Natural killer cell (primary cell): ENCODE data around the gene BCAS2. TPM values are rescaled to one million over a fixed set of nuclear protein-coding genes. Genes with fewer than 3 reads are reported as not detected.
A peak's percentile ranks its signal among the peaks of the same experiment; 100 is the strongest.

ENCODE experiments used
- ATAC-seq, 3 donors: fragments of 150-1000 bp in 2 of 3; fragments of 200-7000 bp in 1 of 3; cut with Tn5 transposase; 1 replicate in 1 of 3; 2 replicates in 2 of 3; pipeline ENCODE4 v1.10.0; 2021; ENCODE audit warnings: mild to moderate bottlenecking in 2 of 3, moderate library complexity in 2 of 3
- DNase-seq, 2 donors: peaks; one replicate each; pipeline versions ENCODE4 v3.0.0 to v3.0.0-alpha.2; 2013 to 2021; ENCODE audit warnings: mixed read lengths in 1 of 2
- H3K27ac ChIP-seq: one replicate; pipeline ENCODE4 v1.5.1; 2013; ENCODE audit warnings: mild to moderate bottlenecking, low read length
- H3K27me3 ChIP-seq: one replicate; pipeline ENCODE4 v1.6.1; 2013; ENCODE audit warnings: low read length; ENCODE audit not compliant: control insufficient read depth, insufficient read depth
- H3K36me3 ChIP-seq: one replicate; pipeline ENCODE4 v1.6.1; 2013; ENCODE audit warnings: low read length; ENCODE audit not compliant: control insufficient read depth, insufficient read depth
- H3K4me1 ChIP-seq: one replicate; pipeline ENCODE4 v1.6.1; 2013; ENCODE audit warnings: low read length; ENCODE audit not compliant: control insufficient read depth, insufficient read depth
- H3K4me3 ChIP-seq: one replicate; pipeline ENCODE4 v1.5.1; 2013; ENCODE audit warnings: low read length
- H3K9me3 ChIP-seq: one replicate; pipeline ENCODE4 v1.6.1; 2013; ENCODE audit warnings: low read length; ENCODE audit not compliant: control insufficient read depth, insufficient read depth
- H3K27ac Mint-ChIP-seq, 2 donors: one replicate each; pipeline ENCODE4 v1.8.0; 2022; ENCODE audit warnings: mild to moderate bottlenecking in 2 of 2, mixed read lengths in 2 of 2, moderate library complexity in 1 of 2
- H3K27me3 Mint-ChIP-seq, 2 donors: one replicate each; pipeline ENCODE4 v1.8.0; 2022; ENCODE audit warnings: low read depth in 2 of 2, mixed read lengths in 2 of 2
- H3K36me3 Mint-ChIP-seq: one replicate; pipeline ENCODE4 v1.8.0; 2022; ENCODE audit warnings: mixed read lengths
- H3K4me1 Mint-ChIP-seq, 2 donors: one replicate each; pipeline ENCODE4 v1.8.0; 2022; ENCODE audit warnings: mixed read lengths in 2 of 2
- H3K4me3 Mint-ChIP-seq: one replicate; pipeline ENCODE4 v1.8.0; 2022; ENCODE audit warnings: mild to moderate bottlenecking, moderate library complexity, mixed read lengths
- H3K9me3 Mint-ChIP-seq, 2 donors: one replicate each; pipeline ENCODE4 v1.8.0; 2022; ENCODE audit warnings: mixed read lengths in 2 of 2
- WGBS: methylation state at CpG from one replicate; pipeline ENCODE4 v1.1.7; 2013; ENCODE audit warnings: missing lambda C conversion rate; ENCODE audit not compliant: insufficient coverage; 5-methylcytosine and 5-hydroxymethylcytosine counted together
- intact Hi-C: fragments of 100-400 bp; cut with micrococcal nuclease; formaldehyde crosslinking; loops from one replicate; pipeline ENCODE4 v1.14.2; 2022
- total RNA-seq, 4 donors: library from RNA; stranded (reverse); fragments of 120-200 nt in 1 of 4; gene quantifications; one replicate each; pipeline versions ENCODE4 v1.2.3 to v1.2.4, GENCODE V29; 2013 to 2022
- TF ChIP-seq, protein P1 (sequence below): fragments of 200-600 bp; IDR thresholded peaks from one replicate; pipeline ENCODE4 v1.8.0; 2022; ENCODE audit warnings: antibody characterized with exemption

The BCAS2 gene
- total RNA-seq, 3 donors from 2014 or later (not counting 1 experiment from before 2014, with no cell fraction given), result 45.5 to 76.7 (median 62.0) TPM

DNA sequence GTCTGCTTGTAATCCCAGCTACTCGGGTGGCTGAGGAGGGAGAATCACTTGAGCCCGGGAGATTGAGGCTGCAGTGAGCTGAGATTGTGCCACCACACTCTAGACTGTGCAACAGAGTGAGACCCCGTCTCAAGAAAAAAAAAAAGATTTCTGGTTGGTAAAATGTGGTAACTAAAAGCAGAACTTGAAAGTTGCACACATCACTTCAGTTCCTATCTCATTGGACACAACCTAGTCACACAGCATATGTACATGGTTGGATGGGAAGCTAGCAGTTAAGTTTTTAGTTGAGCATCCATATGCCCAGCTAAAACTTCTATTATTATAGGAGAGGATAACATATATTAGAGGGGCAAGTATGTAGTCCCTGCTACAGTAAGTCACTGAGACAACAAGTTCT lies 22.1 kb downstream of the BCAS2 start:
- no peaks in the 10 kb centered on the region for H3K36me3 ChIP-seq
- Mint-ChIP-seq H3K27me3 (no peaks in the 10 kb centered on the region), H3K9me3 (no peaks in the 10 kb centered on the region), H3K27ac (no peak overlapping the region), H3K36me3 (no peaks in the 10 kb centered on the region), H3K4me1 (no peaks in the 10 kb centered on the region), H3K4me3 (no peak overlapping the region)
- DNase-seq (no peak), ATAC-seq (no peak)
- no peaks in the 10 kb centered on the region for H3K9me3 ChIP-seq
- intact Hi-C loops, result loop anchor here (2.0 to 5.0 kb wide), 2 partner anchors 213 to 582 kb away; partner anchors contain the start of gene OLFML3
- TF ChIP-seq, protein P1, sequence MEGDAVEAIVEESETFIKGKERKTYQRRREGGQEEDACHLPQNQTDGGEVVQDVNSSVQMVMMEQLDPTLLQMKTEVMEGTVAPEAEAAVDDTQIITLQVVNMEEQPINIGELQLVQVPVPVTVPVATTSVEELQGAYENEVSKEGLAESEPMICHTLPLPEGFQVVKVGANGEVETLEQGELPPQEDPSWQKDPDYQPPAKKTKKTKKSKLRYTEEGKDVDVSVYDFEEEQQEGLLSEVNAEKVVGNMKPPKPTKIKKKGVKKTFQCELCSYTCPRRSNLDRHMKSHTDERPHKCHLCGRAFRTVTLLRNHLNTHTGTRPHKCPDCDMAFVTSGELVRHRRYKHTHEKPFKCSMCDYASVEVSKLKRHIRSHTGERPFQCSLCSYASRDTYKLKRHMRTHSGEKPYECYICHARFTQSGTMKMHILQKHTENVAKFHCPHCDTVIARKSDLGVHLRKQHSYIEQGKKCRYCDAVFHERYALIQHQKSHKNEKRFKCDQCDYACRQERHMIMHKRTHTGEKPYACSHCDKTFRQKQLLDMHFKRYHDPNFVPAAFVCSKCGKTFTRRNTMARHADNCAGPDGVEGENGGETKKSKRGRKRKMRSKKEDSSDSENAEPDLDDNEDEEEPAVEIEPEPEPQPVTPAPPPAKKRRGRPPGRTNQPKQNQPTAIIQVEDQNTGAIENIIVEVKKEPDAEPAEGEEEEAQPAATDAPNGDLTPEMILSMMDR, result no peak
- 72% methylated on average over 2 of the region's 3 CpGs for WGBS
- H3K27ac ChIP-seq, result no peak overlapping the region
- no peaks in the 10 kb centered on the region for H3K27me3 ChIP-seq
- no peak overlapping the region for H3K4me3 ChIP-seq
- H3K4me1 ChIP-seq, result peaks cover 2% of the 10 kb centered on the region

DNA sequence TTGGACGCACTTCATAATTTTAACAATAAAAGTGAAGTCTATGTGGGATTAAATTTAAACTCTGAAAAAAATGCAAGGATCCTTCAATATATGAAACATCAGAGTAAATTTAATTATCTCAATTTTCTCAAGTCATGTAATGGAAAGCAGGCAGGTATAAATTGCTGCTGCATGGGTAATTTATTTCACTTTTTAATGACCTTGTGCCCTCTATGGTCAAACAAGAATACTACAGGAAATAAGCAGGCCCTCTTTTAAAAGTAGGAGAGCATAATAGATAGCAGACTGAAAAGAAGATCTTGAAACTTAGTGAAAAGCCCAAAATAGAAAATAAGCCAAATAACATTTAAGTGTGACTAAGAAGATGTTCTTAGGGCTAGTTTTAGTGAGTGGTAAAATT lies 22.9 kb downstream of the BCAS2 start:
- TF ChIP-seq, protein P1, result peak; percentile 59
- no peak overlapping the region for H3K27ac ChIP-seq

DNA sequence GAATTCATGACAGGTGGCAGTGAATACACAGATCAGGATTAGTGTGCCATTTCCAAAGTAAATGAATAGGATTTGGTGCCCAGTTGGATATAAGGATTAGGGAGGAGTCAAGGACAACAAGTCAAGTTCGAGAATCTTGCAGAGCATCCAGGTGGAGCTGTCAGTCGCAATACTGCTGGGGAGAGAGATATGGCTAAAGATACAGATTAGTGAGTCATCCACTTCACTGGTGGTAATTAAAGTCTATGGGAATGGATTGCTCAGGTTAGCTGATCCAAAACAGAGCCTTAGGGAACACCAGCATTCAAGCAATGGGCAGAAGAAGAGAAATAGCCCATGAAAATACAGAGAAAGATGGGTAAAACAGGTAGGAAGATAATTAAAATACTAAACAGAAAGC lies 26.8 kb downstream of the BCAS2 start:
- no peaks in the 10 kb centered on the region for H3K9me3 ChIP-seq
- H3K27ac ChIP-seq, result no peak overlapping the region
- H3K36me3 ChIP-seq, result no peaks in the 10 kb centered on the region
- no peak overlapping the region for H3K4me3 Mint-ChIP-seq
- WGBS, result 91% methylated on average over 2 of the region's 2 CpGs
- no peak overlapping the region for H3K4me3 ChIP-seq
- peaks cover 2% of the 10 kb centered on the region for H3K4me1 ChIP-seq
- no peaks in the 10 kb centered on the region for H3K27me3 ChIP-seq
- TF ChIP-seq, protein P1, result no peak
- H3K27me3 Mint-ChIP-seq, result no peaks in the 10 kb centered on the region
- ATAC-seq (no peak), DNase-seq (no peak)
- intact Hi-C loops, result no loop called here
- H3K9me3 Mint-ChIP-seq, result no peaks in the 10 kb centered on the region
- H3K27ac Mint-ChIP-seq, result no peak overlapping the region
- no peaks in the 10 kb centered on the region for H3K4me1 Mint-ChIP-seq
- H3K36me3 Mint-ChIP-seq, result no peaks in the 10 kb centered on the region

More for the DNA sequence above, 22.9 kb downstream of the BCAS2 start:
- Mint-ChIP-seq H3K4me3 (no peak overlapping the region), H3K27me3 (no peaks in the 10 kb centered on the region), H3K27ac (no peak overlapping the region), H3K9me3 (no peaks in the 10 kb centered on the region), H3K4me1 (no peaks in the 10 kb centered on the region), H3K36me3 (no peaks in the 10 kb centered on the region)
- Histone ChIP-seq H3K9me3 (no peaks in the 10 kb centered on the region), H3K4me1 (peaks cover 2% of the 10 kb centered on the region), H3K27me3 (no peaks in the 10 kb centered on the region), H3K36me3 (no peaks in the 10 kb centered on the region), H3K4me3 (no peak overlapping the region)
- intact Hi-C loops, result loop anchor here (2.0 to 5.0 kb wide), 2 partner anchors 212 to 581 kb away; partner anchors contain the start of gene OLFML3
- peak in 1 of 2 donors; percentile 46 for DNase-seq
- peak in 2 of 3 donors; percentile 58 to 73 for ATAC-seq
- no CpG with 5 or more reads among the region's 1 CpG for WGBS

DNA sequence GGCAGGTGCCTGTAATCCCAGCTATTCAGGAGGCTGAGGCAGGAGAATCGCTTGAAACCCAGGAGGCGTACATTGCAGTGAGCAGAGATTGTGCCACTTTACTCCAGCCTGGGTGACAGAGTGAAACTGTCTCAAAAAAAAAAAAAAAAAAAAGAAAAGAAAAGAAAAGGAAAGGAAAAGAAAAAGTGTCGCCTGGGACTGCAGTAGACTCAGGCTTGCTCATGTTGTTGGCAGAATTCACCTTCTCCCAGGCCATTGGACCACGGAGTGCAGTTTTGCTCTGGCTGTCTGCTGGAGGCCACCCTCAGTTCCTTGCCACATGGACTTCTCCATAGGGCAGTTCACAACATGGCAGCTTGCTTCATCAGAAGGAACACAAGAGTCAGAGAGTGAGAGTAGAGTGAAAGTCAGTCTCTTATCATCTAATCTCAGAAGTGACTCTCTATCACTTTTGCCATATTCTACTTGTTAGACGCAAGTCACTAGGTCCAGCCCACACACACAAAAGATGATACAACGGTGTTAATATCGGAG lies 29.2 kb downstream of the BCAS2 start:
- TF ChIP-seq, protein P1, result no peak
- 96% methylated on average over 7 of the region's 7 CpGs for WGBS
- Histone ChIP-seq H3K36me3 (no peaks in the 10 kb centered on the region), H3K9me3 (no peaks in the 10 kb centered on the region), H3K4me3 (no peak overlapping the region), H3K27me3 (no peaks in the 10 kb centered on the region), H3K4me1 (no peaks in the 10 kb centered on the region), H3K27ac (no peak overlapping the region)
- no peak for DNase-seq
- no peaks in the 10 kb centered on the region for H3K36me3 Mint-ChIP-seq
- no peak for ATAC-seq
- no peaks in the 10 kb centered on the region for H3K27me3 Mint-ChIP-seq
- no peak overlapping the region for H3K27ac Mint-ChIP-seq
- intact Hi-C loops, result no loop called here
- H3K4me1 Mint-ChIP-seq, result no peaks in the 10 kb centered on the region
- no peaks in the 10 kb centered on the region for H3K9me3 Mint-ChIP-seq
- H3K4me3 Mint-ChIP-seq, result no peak overlapping the region
